Pancreas (tissue), 10 donors: Measurements from ENCODE around the gene MAPK10. TPM values are rescaled to one million over a fixed set of nuclear protein-coding genes. Genes with fewer than 3 reads are reported as not detected.

Experiments used
- ATAC-seq, 4 donors: fragments of 200-7000 bp; cut with Tn5 transposase; one replicate each; pipeline versions ENCODE4 v1.8.0 to v1.9.1; 2020; ENCODE audit warnings: mild to moderate bottlenecking in 4 of 4, moderate library complexity in 4 of 4
- DNase-seq, 6 donors: peaks; one replicate each; pipeline ENCODE4 v3.0.0-alpha.2; 2020
- FAIRE-seq: peaks from 2 replicates; lab custom pipeline; 2012; peaks lifted over from hg19 to GRCh38; lab: Jason Lieb, UNC
- H3K27ac ChIP-seq, 4 donors: fragments of 200-600 bp; sonication (generic); 1 replicate in 3 of 4; 2 replicates in 1 of 4; pipeline versions ENCODE4 v1.5.0 to v1.8.0; 2020
- H3K27me3 ChIP-seq, 4 donors: fragments of 200-600 bp; one replicate each; pipeline ENCODE4 v1.8.0; 2021
- H3K36me3 ChIP-seq, 3 donors: fragments of 200-600 bp; sonication (generic) in 1 of 3; one replicate each; pipeline versions ENCODE4 v1.5.0 to v1.8.0; 2020 to 2021
- H3K4me1 ChIP-seq, 3 donors: fragments of 200-600 bp; one replicate each; pipeline ENCODE4 v1.8.0; 2021
- H3K4me3 ChIP-seq, 4 donors: fragments of 200-600 bp; sonication (generic) in 2 of 4; one replicate each; pipeline versions ENCODE4 v1.5.0 to v1.8.0; 2020 to 2021
- H3K9me3 ChIP-seq, 4 donors: fragments of 200-600 bp; one replicate each; pipeline ENCODE4 v1.8.0; 2021
- WGBS, 2 donors: extraction: QIAGEN DNeasy Blood & Tissue Kit; methylation state at CpG; one replicate each; pipeline ENCODE4 v1.1.7; 2013; 5-methylcytosine and 5-hydroxymethylcytosine counted together
- intact Hi-C, 3 donors: fragments of 100-400 bp; cut with DNase I; formaldehyde crosslinking; loops; one replicate each; pipeline versions ENCODE4 v1.11.1 to v1.14.2; 2022
- polyA plus RNA-seq, 2 donors: library from polyadenylated mRNA; stranded (reverse); fragments of 200-250 nt; gene quantifications; one replicate each; pipeline ENCODE4 v1.2.3, GENCODE V29; 2013
- total RNA-seq, 6 donors: library from RNA; stranded (reverse); fragmentation: NEBNext Ultra II Directional in 4 of 6; extraction: Animal tissue kit (Norgen Biotek cat#: 25700) in 4 of 6; gene quantifications; one replicate each; pipeline versions ENCODE4 v1.2.1 to v1.2.4, GENCODE V29; 2021 to 2023
- TF ChIP-seq, protein P1 (sequence below), 4 donors: fragments of 200-600 bp; sonication (generic) in 3 of 4; IDR thresholded peaks; one replicate each; pipeline versions ENCODE4 v1.5.0 to v1.8.0; 2021; ENCODE audit warnings: antibody characterized with exemption in 4 of 4
- donor health status: healthy with polysubstance abuse.
- donor health status: DM: no; HTN: no; CAD: no; lungs with moderate emphysema.
- donor health status: DM: no; HTN: no; CAD: no.
- donor health status: control.
- donor health status: control.
- donor health status: Bipolar disorder and iron deficiency.
- donor health status: DM: yes; HTN: yes; CAD: no.
- donor health status: DM: no; HTN: no; CAD: no.
- donor health status: DM: no; HTN: no; CAD: no.
- donor health status: DM: yes; HTN: yes; CAD: no.

The MAPK10 gene
- total and polyA plus RNA-seq, 8 donors = 5.1 to 20.7 (median 9.9) TPM

GRCh38 chr4:85964298-85964697 is 395.6 kb downstream of the MAPK10 start:
- Histone ChIP-seq H3K27ac (no peak overlapping the region), H3K4me1 (peaks cover 0 to 6% (median 0%) of the 10 kb centered on the region in 3 donors), H3K9me3 (no peaks in the 10 kb centered on the region), H3K4me3 (no peak overlapping the region), H3K36me3 (no peaks in the 10 kb centered on the region), H3K27me3 (no peaks in the 10 kb centered on the region)
- intact Hi-C loops = no loop called here
- no peak for DNase-seq
- no peak for FAIRE-seq
- peak in 2 of 4 donors; percentile 46 to 65 for ATAC-seq
- TF ChIP-seq, protein P1, sequence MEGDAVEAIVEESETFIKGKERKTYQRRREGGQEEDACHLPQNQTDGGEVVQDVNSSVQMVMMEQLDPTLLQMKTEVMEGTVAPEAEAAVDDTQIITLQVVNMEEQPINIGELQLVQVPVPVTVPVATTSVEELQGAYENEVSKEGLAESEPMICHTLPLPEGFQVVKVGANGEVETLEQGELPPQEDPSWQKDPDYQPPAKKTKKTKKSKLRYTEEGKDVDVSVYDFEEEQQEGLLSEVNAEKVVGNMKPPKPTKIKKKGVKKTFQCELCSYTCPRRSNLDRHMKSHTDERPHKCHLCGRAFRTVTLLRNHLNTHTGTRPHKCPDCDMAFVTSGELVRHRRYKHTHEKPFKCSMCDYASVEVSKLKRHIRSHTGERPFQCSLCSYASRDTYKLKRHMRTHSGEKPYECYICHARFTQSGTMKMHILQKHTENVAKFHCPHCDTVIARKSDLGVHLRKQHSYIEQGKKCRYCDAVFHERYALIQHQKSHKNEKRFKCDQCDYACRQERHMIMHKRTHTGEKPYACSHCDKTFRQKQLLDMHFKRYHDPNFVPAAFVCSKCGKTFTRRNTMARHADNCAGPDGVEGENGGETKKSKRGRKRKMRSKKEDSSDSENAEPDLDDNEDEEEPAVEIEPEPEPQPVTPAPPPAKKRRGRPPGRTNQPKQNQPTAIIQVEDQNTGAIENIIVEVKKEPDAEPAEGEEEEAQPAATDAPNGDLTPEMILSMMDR (IDR thresholded peaks at IDR 0.05) = no peak

- TF ChIP-seq, protein P1 (IDR thresholded peaks at IDR 0.05) = no peak
- H3K4me1 ChIP-seq = peaks cover 0 to 6% (median 0%) of the 10 kb centered on the region in 3 donors
- H3K9me3 ChIP-seq = no peaks in the 10 kb centered on the region
- H3K27me3 ChIP-seq = no peaks in the 10 kb centered on the region
- no peak overlapping the region for H3K4me3 ChIP-seq
- intact Hi-C loops = no loop called here
- DNase-seq (no peak), FAIRE-seq (peak; percentile 23), ATAC-seq (no peak)
- no peak overlapping the region for H3K27ac ChIP-seq
- 93 to 98% methylated on average over 1 of the region's 1 CpG for WGBS, 2 donors
- H3K36me3 ChIP-seq = no peaks in the 10 kb centered on the region
Measured at GRCh38 chr4:85963231-85963630, 396.6 kb downstream of the MAPK10 start.

- Histone ChIP-seq H3K4me3 (no peak overlapping the region), H3K27ac (no peak overlapping the region), H3K36me3 (no peaks in the 10 kb centered on the region), H3K4me1 (peaks cover 0 to 6% (median 0%) of the 10 kb centered on the region in 3 donors), H3K9me3 (no peaks in the 10 kb centered on the region), H3K27me3 (no peaks in the 10 kb centered on the region)
- WGBS, 2 donors = 88 to 91% methylated on average over 4 of the region's 4 CpGs
- DNase-seq (no peak), ATAC-seq (no peak), FAIRE-seq (no peak)
- intact Hi-C loops = no loop called here
- TF ChIP-seq, protein P1 (IDR thresholded peaks at IDR 0.05) = no peak
Measured at GRCh38 chr4:85961887-85962286, 398.0 kb downstream of the MAPK10 start.

- Histone ChIP-seq H3K36me3 (no peaks in the 10 kb centered on the region), H3K4me1 (no peaks in the 10 kb centered on the region), H3K27me3 (no peaks in the 10 kb centered on the region), H3K9me3 (no peaks in the 10 kb centered on the region), H3K4me3 (no peak overlapping the region), H3K27ac (no peak overlapping the region)
- ATAC-seq (no peak), DNase-seq (no peak), FAIRE-seq (no peak)
- intact Hi-C loops = loop anchor here in 1 of 3 donors (10.0 kb wide), 1 partner anchor 142 kb away; no protein-coding TSS in a partner anchor
- TF ChIP-seq, protein P1 (IDR thresholded peaks at IDR 0.05) = no peak
- 97 to 98% methylated on average over 17 of the region's 17 CpGs for WGBS, 2 donors
Measured at GRCh38 chr4:85956293-85956945, 403.4 kb downstream of the MAPK10 start.

- no peak for DNase-seq
- Histone ChIP-seq H3K27me3 (no peaks in the 10 kb centered on the region), H3K4me1 (no peaks in the 10 kb centered on the region), H3K4me3 (no peak overlapping the region), H3K27ac (no peak overlapping the region), H3K36me3 (no peaks in the 10 kb centered on the region), H3K9me3 (no peaks in the 10 kb centered on the region)
- FAIRE-seq = no peak
- TF ChIP-seq, protein P1 (IDR thresholded peaks at IDR 0.05) = no peak
- ATAC-seq = no peak
- intact Hi-C loops = loop anchor here in 1 of 3 donors (10.0 kb wide), 1 partner anchor 141 kb away; no protein-coding TSS in a partner anchor
Measured at GRCh38 chr4:85955620-85956292, 404.1 kb downstream of the MAPK10 start.
